IMR-90 (cell line): ENCODE data around the gene CLSTN3.

Source experiments
- FOS ChIP-seq: fragments of 150-350 bp; IDR thresholded peaks from 2 replicates; pipeline ENCODE4 v1.6.1; 2016; ENCODE audit warnings: low read depth, low read length
- MAFK ChIP-seq: IDR thresholded peaks from 2 replicates; pipeline ENCODE4 v1.6.1; 2012; ENCODE audit warnings: low read depth, low read length, improper control_type of control experiment
- NFE2L2 ChIP-seq: fragments of 150-350 bp; IDR thresholded peaks from 2 replicates; pipeline ENCODE4 v1.6.1; 2016; ENCODE audit warnings: low read depth, mild to moderate bottlenecking, low read length
- POLR2A ChIP-seq: IDR thresholded peaks from 2 replicates; pipeline ENCODE4 v1.6.1; 2012; ENCODE audit warnings: mild to moderate bottlenecking, low read depth, low read length
- RFX5 ChIP-seq: IDR thresholded peaks from 2 replicates; pipeline ENCODE4 v1.8.0; 2012; ENCODE audit warnings: low read depth, mild to moderate bottlenecking, low read length, moderate library complexity
- SMC3 ChIP-seq: fragments of 150-350 bp; IDR thresholded peaks from 2 replicates; pipeline ENCODE4 v1.6.1; 2016; ENCODE audit warnings: low read depth, mild to moderate bottlenecking, antibody characterized with exemption, low read length, moderate library complexity
- TF ChIP-seq, protein P1 (sequence below): conservative IDR thresholded peaks from 2 replicates; pipeline ENCODE4 v1.5.1; 2012; ENCODE audit warnings: mild to moderate bottlenecking, low read depth, low read length, improper control_type of control experiment
- TF ChIP-seq, protein P2 (sequence below): fragments of 150-350 bp; IDR thresholded peaks from 2 replicates; pipeline ENCODE4 v1.6.1; 2017; ENCODE audit warnings: mild to moderate bottlenecking, antibody characterized with exemption, low read length, low read depth

DNA sequence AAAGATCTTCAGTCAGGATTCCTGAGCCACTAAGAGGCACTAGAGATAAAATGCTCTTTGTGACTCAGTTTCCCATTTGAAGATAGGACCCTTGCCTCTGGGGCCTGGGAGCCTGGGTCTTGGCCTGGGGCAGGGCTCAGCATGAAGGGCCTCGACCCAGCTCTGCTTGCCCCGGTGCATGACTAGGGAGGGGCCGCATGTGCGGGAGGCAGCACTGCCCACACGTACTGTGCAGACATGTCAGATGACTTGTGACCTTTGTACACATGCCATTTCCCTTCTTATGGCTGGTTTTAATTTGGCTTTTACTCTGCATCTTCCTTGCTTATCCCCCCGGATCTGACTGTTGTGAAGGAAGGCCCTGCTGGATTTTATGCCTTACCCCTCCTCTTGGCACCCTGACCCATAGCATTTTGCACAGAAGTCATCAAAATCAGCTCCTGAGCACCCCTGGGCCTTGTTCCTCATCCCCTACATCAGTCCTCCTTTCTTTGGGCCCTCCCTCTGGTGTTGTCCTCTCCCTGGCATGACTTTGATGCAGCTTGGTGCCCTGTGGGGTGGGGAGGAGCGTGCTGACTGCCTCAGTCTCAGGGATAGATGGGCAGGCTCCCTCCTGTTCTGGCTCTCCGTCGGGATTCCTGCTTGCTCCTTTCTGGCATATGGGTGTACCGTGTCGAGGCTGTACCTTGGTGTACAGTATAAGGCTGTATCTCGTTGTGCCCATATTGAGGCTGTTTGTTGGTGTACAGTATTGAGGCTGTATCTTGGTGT lies 4.4 kb downstream of the CLSTN3 start:
- TF ChIP-seq, protein P1, sequence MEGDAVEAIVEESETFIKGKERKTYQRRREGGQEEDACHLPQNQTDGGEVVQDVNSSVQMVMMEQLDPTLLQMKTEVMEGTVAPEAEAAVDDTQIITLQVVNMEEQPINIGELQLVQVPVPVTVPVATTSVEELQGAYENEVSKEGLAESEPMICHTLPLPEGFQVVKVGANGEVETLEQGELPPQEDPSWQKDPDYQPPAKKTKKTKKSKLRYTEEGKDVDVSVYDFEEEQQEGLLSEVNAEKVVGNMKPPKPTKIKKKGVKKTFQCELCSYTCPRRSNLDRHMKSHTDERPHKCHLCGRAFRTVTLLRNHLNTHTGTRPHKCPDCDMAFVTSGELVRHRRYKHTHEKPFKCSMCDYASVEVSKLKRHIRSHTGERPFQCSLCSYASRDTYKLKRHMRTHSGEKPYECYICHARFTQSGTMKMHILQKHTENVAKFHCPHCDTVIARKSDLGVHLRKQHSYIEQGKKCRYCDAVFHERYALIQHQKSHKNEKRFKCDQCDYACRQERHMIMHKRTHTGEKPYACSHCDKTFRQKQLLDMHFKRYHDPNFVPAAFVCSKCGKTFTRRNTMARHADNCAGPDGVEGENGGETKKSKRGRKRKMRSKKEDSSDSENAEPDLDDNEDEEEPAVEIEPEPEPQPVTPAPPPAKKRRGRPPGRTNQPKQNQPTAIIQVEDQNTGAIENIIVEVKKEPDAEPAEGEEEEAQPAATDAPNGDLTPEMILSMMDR: no peak
- TF ChIP-seq RFX5 (no peak), MAFK (no peak), NFE2L2 (no peak), POLR2A (no peak), FOS (no peak), SMC3 (no peak)
- TF ChIP-seq, protein P2, sequence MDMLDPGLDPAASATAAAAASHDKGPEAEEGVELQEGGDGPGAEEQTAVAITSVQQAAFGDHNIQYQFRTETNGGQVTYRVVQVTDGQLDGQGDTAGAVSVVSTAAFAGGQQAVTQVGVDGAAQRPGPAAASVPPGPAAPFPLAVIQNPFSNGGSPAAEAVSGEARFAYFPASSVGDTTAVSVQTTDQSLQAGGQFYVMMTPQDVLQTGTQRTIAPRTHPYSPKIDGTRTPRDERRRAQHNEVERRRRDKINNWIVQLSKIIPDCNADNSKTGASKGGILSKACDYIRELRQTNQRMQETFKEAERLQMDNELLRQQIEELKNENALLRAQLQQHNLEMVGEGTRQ: no peak
